K562 (cell line): ENCODE data around the gene SLC9A2. TPM values are rescaled to one million over a fixed set of nuclear protein-coding genes. Genes with fewer than 3 reads are reported as not detected.

Source experiments
- ATF7 ChIP-seq: fragments of 450-650 bp; IDR thresholded peaks from 2 replicates; pipeline ENCODE4 v1.7.1; 2014; ENCODE audit warnings: mild to moderate bottlenecking, moderate library complexity
- BACH1 ChIP-seq: fragments of 200-800 bp; sonication (Bioruptor generic); IDR thresholded peaks from 2 replicates; pipeline ENCODE4 v1.6.1; 2016; ENCODE audit warnings: missing genetic modification characterization, missing compliant biosample characterization
- CREB3L1 ChIP-seq: fragments of 450-650 bp; IDR thresholded peaks from 2 replicates; pipeline ENCODE4 v1.6.1; 2014; ENCODE audit warnings: low read depth, mild to moderate bottlenecking, moderate library complexity, borderline replicate concordance
- CTBP1 ChIP-seq: fragments of 450-650 bp; IDR thresholded peaks from 2 replicates; pipeline ENCODE4 v1.6.1; 2016; ENCODE audit warnings: borderline replicate concordance
- ELF4 ChIP-seq: fragments of 450-650 bp; formaldehyde crosslinking; IDR thresholded peaks from 2 replicates; pipeline ENCODE4 v1.4.0; 2022; ENCODE audit warnings: missing genetic modification characterization
- POLR2A ChIP-seq: fragments of 450-650 bp; conservative IDR thresholded peaks from 2 replicates; pipeline ENCODE4 v1.6.1; 2016
- POU5F1 ChIP-seq: fragments of 150-350 bp; IDR thresholded peaks from 2 replicates; pipeline ENCODE4 v1.6.1; 2014; ENCODE audit warnings: borderline replicate concordance, low read length, low read depth, mild to moderate bottlenecking; ENCODE audit not compliant: partially characterized antibody
- SAFB ChIP-seq: fragments of 200-400 bp; formaldehyde crosslinking; IDR thresholded peaks from 2 replicates; pipeline ENCODE4 v1.6.1; 2017; ENCODE audit warnings: low read depth, low read length, borderline replicate concordance
- TFAM ChIP-seq: fragments of 250-450 bp; sonication (Bioruptor Pico); conservative IDR thresholded peaks from 2 replicates; pipeline ENCODE4 v1.5.0; 2021; ENCODE audit warnings: mild to moderate bottlenecking, moderate library complexity
- XRCC4 ChIP-seq: IDR thresholded peaks from one replicate; pipeline ENCODE4 v1.6.1; 2011; ENCODE audit not compliant: insufficient read depth, insufficient read length; ENCODE audit errors: extremely low read depth
- ZHX1 ChIP-seq: fragments of 150-350 bp; conservative IDR thresholded peaks from 2 replicates; pipeline ENCODE4 v1.6.1; 2014; ENCODE audit warnings: low read length
- ZNF639 ChIP-seq, 2 experiments: fragments of 200-800 bp in 1 of 2; sonication (Bioruptor generic) in 1 of 2; sonication (generic) in 1 of 2; formaldehyde crosslinking in 1 of 2; IDR thresholded peaks in 1 of 2; conservative IDR thresholded peaks in 1 of 2; 2 replicates each; pipeline versions ENCODE4 v1.5.0 to v1.6.1; 2016 to 2020; ENCODE audit warnings: missing compliant biosample characterization in 1 of 2, missing genetic modification characterization in 1 of 2, missing genetic modification reagents in 1 of 2
- polyA plus RNA-seq, 8 experiments: library from polyadenylated mRNA; depleted of rRNA in 4 of 8; stranded (reverse) in 5 of 8; unstranded in 3 of 8; fragments of >200 nt; fragmentation: Nextera tagmentation in 2 of 8; fragmentation: Illumina TruSeq in 1 of 8; extraction: Ambion mirVana in 2 of 8; extraction: Trizol in 1 of 8; gene quantifications; 2 replicates each; pipeline versions ENCODE4 v1.2.1 to v1.2.3, GENCODE V29; 2011 to 2014; ENCODE audit warnings: inconsistent platforms in 1 of 8, missing spikeins in 1 of 8
- total RNA-seq, 7 experiments: library from RNA; depleted of rRNA in 6 of 7; stranded (reverse); fragments of >200 nt in 6 of 7; fragmentation: Illumina TruSeq in 2 of 7; extraction: Trizol in 2 of 7; gene quantifications; 2 replicates each; pipeline versions ENCODE4 v1.2.1 to v1.2.3, GENCODE V29; 2011 to 2021; ENCODE audit warnings: low replicate concordance in 1 of 7
- TF ChIP-seq, protein P1 (sequence below): sonication (generic); formaldehyde crosslinking; IDR thresholded peaks from 2 replicates; pipeline ENCODE4 v1.8.0; 2022; ENCODE audit warnings: missing genetic modification reagents, mild to moderate bottlenecking, moderate library complexity, borderline replicate concordance

Gene SLC9A2
- total and polyA plus RNA-seq, 9 of the 15 experiments (the other 6 are each of a cell fraction or from before 2014, with no cell fraction given): 0.45 to 3.3 (median 1.6) TPM

GRCh38 chr2:102619414-102620319 lies at the start of gene SLC9A2 (continued):
- TF ChIP-seq ELF4 (CRISPR knock-in tag) (no peak), ZNF639 (CRISPR knock-in tag; conservative IDR thresholded peaks at IDR 0.05 in 1 of 2, IDR thresholded peaks at IDR 0.05 in 1 of 2) (no peak), POLR2A (no peak), ZHX1 (no peak), XRCC4 (no peak), CREB3L1 (no peak), BACH1 (no peak), POU5F1 (no peak), ATF7 (no peak), CTBP1 (0 out of 2 replicates have a peak, but pooled peaks have one; percentile 13), TFAM (CRISPR knock-in tag) (no peak), SAFB (no peak)
- TF ChIP-seq, protein P1, sequence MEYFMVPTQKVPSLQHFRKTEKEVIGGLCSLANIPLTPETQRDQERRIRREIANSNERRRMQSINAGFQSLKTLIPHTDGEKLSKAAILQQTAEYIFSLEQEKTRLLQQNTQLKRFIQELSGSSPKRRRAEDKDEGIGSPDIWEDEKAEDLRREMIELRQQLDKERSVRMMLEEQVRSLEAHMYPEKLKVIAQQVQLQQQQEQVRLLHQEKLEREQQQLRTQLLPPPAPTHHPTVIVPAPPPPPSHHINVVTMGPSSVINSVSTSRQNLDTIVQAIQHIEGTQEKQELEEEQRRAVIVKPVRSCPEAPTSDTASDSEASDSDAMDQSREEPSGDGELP (CRISPR knock-in tag): no peak
